ENCODE measurements around the gene TNFRSF14.

The TNFRSF14 gene

GRCh38 chr1:2605509-2606395 lies 49.6 kb downstream of the TNFRSF14 start:
- TF ChIP-seq, protein P1, sequence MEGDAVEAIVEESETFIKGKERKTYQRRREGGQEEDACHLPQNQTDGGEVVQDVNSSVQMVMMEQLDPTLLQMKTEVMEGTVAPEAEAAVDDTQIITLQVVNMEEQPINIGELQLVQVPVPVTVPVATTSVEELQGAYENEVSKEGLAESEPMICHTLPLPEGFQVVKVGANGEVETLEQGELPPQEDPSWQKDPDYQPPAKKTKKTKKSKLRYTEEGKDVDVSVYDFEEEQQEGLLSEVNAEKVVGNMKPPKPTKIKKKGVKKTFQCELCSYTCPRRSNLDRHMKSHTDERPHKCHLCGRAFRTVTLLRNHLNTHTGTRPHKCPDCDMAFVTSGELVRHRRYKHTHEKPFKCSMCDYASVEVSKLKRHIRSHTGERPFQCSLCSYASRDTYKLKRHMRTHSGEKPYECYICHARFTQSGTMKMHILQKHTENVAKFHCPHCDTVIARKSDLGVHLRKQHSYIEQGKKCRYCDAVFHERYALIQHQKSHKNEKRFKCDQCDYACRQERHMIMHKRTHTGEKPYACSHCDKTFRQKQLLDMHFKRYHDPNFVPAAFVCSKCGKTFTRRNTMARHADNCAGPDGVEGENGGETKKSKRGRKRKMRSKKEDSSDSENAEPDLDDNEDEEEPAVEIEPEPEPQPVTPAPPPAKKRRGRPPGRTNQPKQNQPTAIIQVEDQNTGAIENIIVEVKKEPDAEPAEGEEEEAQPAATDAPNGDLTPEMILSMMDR (IDR thresholded peaks at IDR 0.05; ENCODE audit: low read depth, low read length, missing control alignments), result no peak
- H3K4me3 ChIP-seq (ENCODE audit: low read depth, low read length), result no peak overlapping the region
- DNase-seq (ENCODE audit: low read depth), result no peak
- in situ Hi-C loops (cut with HindIII; ENCODE audit: low sequenced_read_pairs), result no loop called here

- TF ChIP-seq, protein P1 (IDR thresholded peaks at IDR 0.05; ENCODE audit: low read depth, low read length, missing control alignments), result no peak
- no peak overlapping the region for H3K4me3 ChIP-seq (ENCODE audit: low read depth, low read length)
- no peak for DNase-seq (ENCODE audit: low read depth)
- in situ Hi-C loops (cut with HindIII; ENCODE audit: low sequenced_read_pairs), result no loop called here
Measured at GRCh38 chr1:2606396-2606880, 50.3 kb downstream of the TNFRSF14 start.

GRCh38 chr1:2606881-2607621 lies 50.9 kb downstream of the TNFRSF14 start:
- in situ Hi-C loops (cut with HindIII; ENCODE audit: low sequenced_read_pairs), result no loop called here
- DNase-seq (ENCODE audit: low read depth), result no peak
- no peak overlapping the region for H3K4me3 ChIP-seq (ENCODE audit: low read depth, low read length)
- TF ChIP-seq, protein P1 (IDR thresholded peaks at IDR 0.05; ENCODE audit: low read depth, low read length, missing control alignments), result no peak

DNA sequence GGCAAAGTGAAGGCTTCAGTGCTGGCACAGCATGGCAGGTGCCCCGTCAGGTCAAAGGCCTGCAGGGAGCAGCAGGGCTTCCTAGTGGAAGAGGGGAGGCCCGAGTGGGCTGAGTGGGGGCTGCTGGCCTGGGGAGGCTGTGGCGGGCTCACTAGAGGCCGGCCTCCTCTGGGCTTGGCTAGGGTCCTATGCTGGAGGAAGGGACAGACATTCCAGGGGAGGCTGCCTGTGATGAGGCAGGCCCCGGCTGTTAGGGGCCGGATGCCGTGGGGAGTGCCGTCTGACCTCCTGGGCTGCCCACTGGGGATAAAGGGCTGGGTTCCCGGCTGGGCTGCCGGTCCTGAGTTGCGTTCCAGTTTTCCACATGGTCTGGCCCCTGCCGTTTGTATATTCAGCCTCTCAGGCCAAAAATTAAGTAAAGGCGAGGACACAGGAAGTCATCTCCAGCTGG lies 51.5 kb downstream of the TNFRSF14 start:
- in situ Hi-C loops (cut with HindIII; ENCODE audit: low sequenced_read_pairs), result no loop called here
- TF ChIP-seq, protein P1 (IDR thresholded peaks at IDR 0.05; ENCODE audit: low read depth, low read length, missing control alignments), result no peak
- no peak overlapping the region for H3K4me3 ChIP-seq (ENCODE audit: low read depth, low read length)
- no peak for DNase-seq (ENCODE audit: low read depth)

GRCh38 chr1:2609319-2610035 lies 53.3 kb downstream of the TNFRSF14 start:
- TF ChIP-seq, protein P1 (IDR thresholded peaks at IDR 0.05; ENCODE audit: low read depth, low read length, missing control alignments), result no peak
- H3K4me3 ChIP-seq (ENCODE audit: low read depth, low read length), result no peak overlapping the region
- in situ Hi-C loops (cut with HindIII; ENCODE audit: low sequenced_read_pairs), result no loop called here
- no peak for DNase-seq (ENCODE audit: low read depth)

Data from astrocyte of the cerebellum (primary cell).